ENCODE measurements around the gene STXBP5L. TPM values are rescaled to one million over a fixed set of nuclear protein-coding genes. Genes with fewer than 3 reads are reported as not detected.

STXBP5L gene
- under 0.01 TPM for total RNA-seq (2013)
- polyA plus RNA-seq (not detected), polyA minus RNA-seq (not detected in 2 replicates), total RNA-seq (0.06 to 10.5 (median 0.17) reads per million in 11 experiments)

DNA sequence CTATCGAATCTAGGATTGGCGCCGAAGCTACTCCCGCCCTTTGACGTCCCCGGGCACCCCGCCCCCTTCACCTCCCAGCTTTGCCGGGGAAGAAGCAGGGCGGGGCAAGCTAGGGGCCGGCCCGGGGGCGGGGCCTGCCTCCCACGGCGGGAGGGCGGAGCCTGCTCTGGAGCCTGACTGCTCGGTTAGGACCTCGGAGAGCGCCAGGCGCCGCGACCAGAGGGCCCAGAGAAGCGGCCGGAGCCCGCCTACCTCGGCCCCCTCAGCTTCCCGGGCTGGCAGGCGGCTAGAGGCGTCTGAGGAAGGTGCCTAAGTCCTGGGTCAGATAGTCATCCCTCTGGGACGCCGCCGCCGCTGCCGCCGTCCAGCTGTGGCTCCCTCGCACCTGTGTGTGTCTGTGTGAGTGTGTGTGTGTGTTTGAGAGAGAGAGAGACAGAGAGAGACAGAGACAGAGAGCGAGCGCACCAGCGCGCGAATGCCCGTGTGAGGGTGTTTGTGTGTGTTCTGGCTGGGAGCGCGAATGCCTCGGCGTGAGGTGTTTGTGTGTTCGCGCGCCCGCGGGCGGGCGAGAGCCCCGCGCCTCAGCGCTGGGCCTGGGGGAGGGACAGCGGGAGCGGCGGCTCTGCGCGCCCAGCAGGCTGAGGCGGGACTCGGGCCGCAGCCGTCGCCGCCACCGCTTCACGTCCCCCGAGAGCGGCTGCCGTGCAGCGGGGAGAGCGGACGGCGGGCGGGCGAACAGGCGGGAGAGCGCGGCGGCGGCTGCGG is at the start of gene STXBP5L:
STXBP5L (plus strand) TSS at position 176 of the 765 bp plus-strand sequence. CDS start 1,374 bp downstream, outside the sequence.
- H3K4me2 ChIP-seq (replicated peaks; ENCODE audit: extremely low read depth, low read length, poor library complexity, severe bottlenecking), result peak within 1 kb of the TSS; percentile 61
- H3K27ac ChIP-seq (ENCODE audit: low read depth in 1 of 2, low read length in 2 of 2), result no peak within 1 kb of the TSS
- DNase-seq, result peak in 1 of 3 donors; percentile 3
- H2AFZ ChIP-seq (ENCODE audit: insufficient read depth, low read depth, low read length, poor library complexity, severe bottlenecking), result peak within 1 kb of the TSS; percentile 21
- Mint-ChIP-seq H3K36me3 (peaks cover 3 to 8% of the 10 kb centered on the region in 2 donors), H3K9me3 (peaks cover 2 to 19% (median 15%) of the 10 kb centered on the region in 7 donors), H3K27me3 (ENCODE audit: low read depth in 3 of 3) (peaks cover 34 to 47% (median 35%) of the 10 kb centered on the region in 3 donors), H3K4me1 (peaks cover 12% of the 10 kb centered on the region), H3K4me3 (peak within 1 kb of the TSS; percentile 38 to 90), H3K27ac (peak within 1 kb of the TSS in 1 of 7 donors; percentile 31)
- H3K79me2 ChIP-seq (ENCODE audit: insufficient read depth, low read length), result no peaks in the 10 kb centered on the region
- peaks cover 44 to 55% of the 10 kb centered on the region in 2 donors for H3K27me3 ChIP-seq (ENCODE audit: control insufficient read depth in 2 of 2, insufficient read depth in 2 of 2, low read length in 2 of 2)
- no peaks in the 10 kb centered on the region for H4K20me1 ChIP-seq (ENCODE audit: insufficient read depth, low read length)
- peaks cover 0 to 4% of the 10 kb centered on the region in 2 donors for H3K4me1 ChIP-seq (ENCODE audit: control insufficient read depth in 1 of 2, insufficient read depth in 2 of 2, low read length in 2 of 2)
- H3K9ac ChIP-seq (ENCODE audit: insufficient read depth, low read length, poor library complexity, severe bottlenecking), result no peak within 1 kb of the TSS
- no peak for TF ChIP-seq CTCF (IDR thresholded peaks at IDR 0.05)
- intact Hi-C loops (cut with micrococcal nuclease), result no loop called here
- H3K4me3 ChIP-seq (replicated peaks in 1 of 3; ENCODE audit: low read depth in 2 of 3, low read length in 3 of 3), result peak within 1 kb of the TSS in 1 of 3 experiments; percentile 51
- H3K36me3 ChIP-seq (replicated peaks in 1 of 2; ENCODE audit: control insufficient read depth in 1 of 2, insufficient read depth in 2 of 2, low read length in 2 of 2), result no peaks in the 10 kb centered on the region
- H3K9me3 ChIP-seq (replicated peaks in 1 of 2; ENCODE audit: control insufficient read depth in 1 of 2, insufficient read depth in 1 of 2, low read length in 2 of 2), result peaks cover 4 to 27% of the 10 kb centered on the region in 2 donors
- 2% methylated on average over 68 of the region's 83 CpGs for WGBS (ENCODE audit: insufficient coverage)

DNA sequence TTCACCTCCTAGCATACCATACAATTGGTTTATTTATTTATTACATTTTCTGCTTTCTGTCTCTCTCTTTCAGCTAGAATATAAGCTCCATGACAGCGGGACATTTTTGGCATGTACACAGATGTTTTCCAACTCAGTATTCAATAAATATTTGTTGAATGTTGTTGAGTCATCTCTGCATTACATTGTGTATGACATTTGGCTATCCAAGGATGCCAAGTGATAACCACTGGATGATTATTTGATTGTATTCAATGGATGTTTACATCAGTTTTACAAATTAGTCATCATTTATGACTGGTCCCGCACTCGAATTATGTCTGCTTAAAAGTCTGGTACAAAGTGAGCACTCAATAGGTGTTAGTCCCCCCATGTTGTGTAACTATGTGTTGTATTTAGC is 49.5 kb upstream of the STXBP5L start:
- no peak overlapping the region for H3K4me3 ChIP-seq (replicated peaks in 1 of 3; ENCODE audit: low read depth in 2 of 3, low read length in 3 of 3)
- no peaks in the 10 kb centered on the region for H4K20me1 ChIP-seq (ENCODE audit: insufficient read depth, low read length)
- no CpG with 5 or more reads among the region's 3 CpGs for WGBS (ENCODE audit: insufficient coverage)
- intact Hi-C loops (cut with micrococcal nuclease), result no loop called here
- Mint-ChIP-seq H3K27ac (no peak overlapping the region), H3K27me3 (ENCODE audit: low read depth in 3 of 3) (peaks cover 0 to 2% (median 1%) of the 10 kb centered on the region in 3 donors), H3K9me3 (peaks cover 0 to 4% (median 0%) of the 10 kb centered on the region in 7 donors), H3K4me3 (no peak overlapping the region), H3K4me1 (no peaks in the 10 kb centered on the region), H3K36me3 (no peaks in the 10 kb centered on the region)
- no peaks in the 10 kb centered on the region for H3K4me1 ChIP-seq (ENCODE audit: control insufficient read depth in 1 of 2, insufficient read depth in 2 of 2, low read length in 2 of 2)
- H3K36me3 ChIP-seq (replicated peaks in 1 of 2; ENCODE audit: control insufficient read depth in 1 of 2, insufficient read depth in 2 of 2, low read length in 2 of 2), result no peaks in the 10 kb centered on the region
- no peak overlapping the region for H3K9ac ChIP-seq (ENCODE audit: insufficient read depth, low read length, poor library complexity, severe bottlenecking)
- no peak overlapping the region for H2AFZ ChIP-seq (ENCODE audit: insufficient read depth, low read depth, low read length, poor library complexity, severe bottlenecking)
- H3K79me2 ChIP-seq (ENCODE audit: insufficient read depth, low read length), result no peaks in the 10 kb centered on the region
- H3K4me2 ChIP-seq (replicated peaks; ENCODE audit: extremely low read depth, low read length, poor library complexity, severe bottlenecking), result no peak overlapping the region
- TF ChIP-seq CTCF (IDR thresholded peaks at IDR 0.05), result no peak
- H3K27me3 ChIP-seq (ENCODE audit: control insufficient read depth in 2 of 2, insufficient read depth in 2 of 2, low read length in 2 of 2), result no peaks in the 10 kb centered on the region
- no peak for DNase-seq
- no peak overlapping the region for H3K27ac ChIP-seq (ENCODE audit: low read depth in 1 of 2, low read length in 2 of 2)
- H3K9me3 ChIP-seq (replicated peaks in 1 of 2; ENCODE audit: control insufficient read depth in 1 of 2, insufficient read depth in 1 of 2, low read length in 2 of 2), result no peaks in the 10 kb centered on the region

All from CD14-positive monocyte (primary cell).